Measurements from ENCODE around the gene RNGTT. TPM values are rescaled to one million over a fixed set of nuclear protein-coding genes. Genes with fewer than 3 reads are reported as not detected.

RNGTT gene
- total and polyA plus RNA-seq, 10 of the 15 experiments (the other 5 are each of a cell fraction or from before 2014, with no cell fraction given), result 7.7 to 30.4 (median 22.2) TPM

DNA sequence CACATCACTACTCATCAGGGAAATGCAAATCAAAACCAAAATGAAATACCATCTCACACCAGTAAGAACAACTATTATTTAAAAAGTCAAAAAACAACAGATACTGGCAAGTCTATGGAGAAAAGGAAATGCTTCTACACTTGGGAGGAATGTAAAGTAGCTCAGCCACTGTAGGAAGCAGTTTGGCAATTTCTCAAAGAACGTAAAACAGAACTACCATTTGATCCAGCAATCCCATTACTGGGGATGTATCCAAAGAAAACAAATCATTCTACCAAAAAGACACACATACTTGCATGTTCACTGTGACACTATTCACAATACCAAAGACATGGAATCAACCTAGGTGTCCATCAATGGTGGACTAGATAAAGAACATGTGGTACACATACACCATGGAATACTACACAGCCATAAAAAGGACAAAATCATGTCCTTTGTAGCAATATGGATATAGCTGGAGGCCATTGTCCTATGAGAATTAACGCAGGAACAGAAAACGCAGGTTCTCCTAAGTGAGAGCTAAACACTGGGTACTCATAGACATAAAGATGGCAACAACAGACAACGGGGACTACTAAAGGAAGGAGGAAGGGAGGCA is 260.4 kb downstream of the RNGTT start (continued):
- TF ChIP-seq, protein P1, sequence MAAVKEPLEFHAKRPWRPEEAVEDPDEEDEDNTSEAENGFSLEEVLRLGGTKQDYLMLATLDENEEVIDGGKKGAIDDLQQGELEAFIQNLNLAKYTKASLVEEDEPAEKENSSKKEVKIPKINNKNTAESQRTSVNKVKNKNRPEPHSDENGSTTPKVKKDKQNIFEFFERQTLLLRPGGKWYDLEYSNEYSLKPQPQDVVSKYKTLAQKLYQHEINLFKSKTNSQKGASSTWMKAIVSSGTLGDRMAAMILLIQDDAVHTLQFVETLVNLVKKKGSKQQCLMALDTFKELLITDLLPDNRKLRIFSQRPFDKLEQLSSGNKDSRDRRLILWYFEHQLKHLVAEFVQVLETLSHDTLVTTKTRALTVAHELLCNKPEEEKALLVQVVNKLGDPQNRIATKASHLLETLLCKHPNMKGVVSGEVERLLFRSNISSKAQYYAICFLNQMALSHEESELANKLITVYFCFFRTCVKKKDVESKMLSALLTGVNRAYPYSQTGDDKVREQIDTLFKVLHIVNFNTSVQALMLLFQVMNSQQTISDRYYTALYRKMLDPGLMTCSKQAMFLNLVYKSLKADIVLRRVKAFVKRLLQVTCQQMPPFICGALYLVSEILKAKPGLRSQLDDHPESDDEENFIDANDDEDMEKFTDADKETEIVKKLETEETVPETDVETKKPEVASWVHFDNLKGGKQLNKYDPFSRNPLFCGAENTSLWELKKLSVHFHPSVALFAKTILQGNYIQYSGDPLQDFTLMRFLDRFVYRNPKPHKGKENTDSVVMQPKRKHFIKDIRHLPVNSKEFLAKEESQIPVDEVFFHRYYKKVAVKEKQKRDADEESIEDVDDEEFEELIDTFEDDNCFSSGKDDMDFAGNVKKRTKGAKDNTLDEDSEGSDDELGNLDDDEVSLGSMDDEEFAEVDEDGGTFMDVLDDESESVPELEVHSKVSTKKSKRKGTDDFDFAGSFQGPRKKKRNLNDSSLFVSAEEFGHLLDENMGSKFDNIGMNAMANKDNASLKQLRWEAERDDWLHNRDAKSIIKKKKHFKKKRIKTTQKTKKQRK (IDR thresholded peaks at IDR 0.05; ENCODE audit: low read depth, low read length), result no peak
- TF ChIP-seq, protein P2, sequence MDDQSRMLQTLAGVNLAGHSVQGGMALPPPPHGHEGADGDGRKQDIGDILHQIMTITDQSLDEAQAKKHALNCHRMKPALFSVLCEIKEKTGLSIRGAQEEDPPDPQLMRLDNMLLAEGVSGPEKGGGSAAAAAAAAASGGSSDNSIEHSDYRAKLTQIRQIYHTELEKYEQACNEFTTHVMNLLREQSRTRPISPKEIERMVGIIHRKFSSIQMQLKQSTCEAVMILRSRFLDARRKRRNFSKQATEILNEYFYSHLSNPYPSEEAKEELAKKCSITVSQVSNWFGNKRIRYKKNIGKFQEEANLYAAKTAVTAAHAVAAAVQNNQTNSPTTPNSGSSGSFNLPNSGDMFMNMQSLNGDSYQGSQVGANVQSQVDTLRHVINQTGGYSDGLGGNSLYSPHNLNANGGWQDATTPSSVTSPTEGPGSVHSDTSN (IDR thresholded peaks at IDR 0.05; ENCODE audit: insufficient replicate concordance, low read depth, low read length), result no peak
- TF ChIP-seq E2F8 (IDR thresholded peaks at IDR 0.05; ENCODE audit: low read depth, partially characterized antibody) (no peak), TCF3 (IDR thresholded peaks at IDR 0.05; ENCODE audit: borderline replicate concordance, insufficient read depth, low read depth, low read length) (no peak), MTA3 (IDR thresholded peaks at IDR 0.05; ENCODE audit: borderline replicate concordance, low read length) (no peak), RB1 (IDR thresholded peaks at IDR 0.05; ENCODE audit: borderline replicate concordance) (no peak), FOXM1 (IDR thresholded peaks at IDR 0.05; ENCODE audit: low read depth, low read length) (no peak), BACH1 (IDR thresholded peaks at IDR 0.05; ENCODE audit: borderline replicate concordance) (no peak)
- TF ChIP-seq, protein P3, sequence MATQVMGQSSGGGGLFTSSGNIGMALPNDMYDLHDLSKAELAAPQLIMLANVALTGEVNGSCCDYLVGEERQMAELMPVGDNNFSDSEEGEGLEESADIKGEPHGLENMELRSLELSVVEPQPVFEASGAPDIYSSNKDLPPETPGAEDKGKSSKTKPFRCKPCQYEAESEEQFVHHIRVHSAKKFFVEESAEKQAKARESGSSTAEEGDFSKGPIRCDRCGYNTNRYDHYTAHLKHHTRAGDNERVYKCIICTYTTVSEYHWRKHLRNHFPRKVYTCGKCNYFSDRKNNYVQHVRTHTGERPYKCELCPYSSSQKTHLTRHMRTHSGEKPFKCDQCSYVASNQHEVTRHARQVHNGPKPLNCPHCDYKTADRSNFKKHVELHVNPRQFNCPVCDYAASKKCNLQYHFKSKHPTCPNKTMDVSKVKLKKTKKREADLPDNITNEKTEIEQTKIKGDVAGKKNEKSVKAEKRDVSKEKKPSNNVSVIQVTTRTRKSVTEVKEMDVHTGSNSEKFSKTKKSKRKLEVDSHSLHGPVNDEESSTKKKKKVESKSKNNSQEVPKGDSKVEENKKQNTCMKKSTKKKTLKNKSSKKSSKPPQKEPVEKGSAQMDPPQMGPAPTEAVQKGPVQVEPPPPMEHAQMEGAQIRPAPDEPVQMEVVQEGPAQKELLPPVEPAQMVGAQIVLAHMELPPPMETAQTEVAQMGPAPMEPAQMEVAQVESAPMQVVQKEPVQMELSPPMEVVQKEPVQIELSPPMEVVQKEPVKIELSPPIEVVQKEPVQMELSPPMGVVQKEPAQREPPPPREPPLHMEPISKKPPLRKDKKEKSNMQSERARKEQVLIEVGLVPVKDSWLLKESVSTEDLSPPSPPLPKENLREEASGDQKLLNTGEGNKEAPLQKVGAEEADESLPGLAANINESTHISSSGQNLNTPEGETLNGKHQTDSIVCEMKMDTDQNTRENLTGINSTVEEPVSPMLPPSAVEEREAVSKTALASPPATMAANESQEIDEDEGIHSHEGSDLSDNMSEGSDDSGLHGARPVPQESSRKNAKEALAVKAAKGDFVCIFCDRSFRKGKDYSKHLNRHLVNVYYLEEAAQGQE (IDR thresholded peaks at IDR 0.05; ENCODE audit: low read depth, low read length), result no peak
- TF ChIP-seq, protein P4, sequence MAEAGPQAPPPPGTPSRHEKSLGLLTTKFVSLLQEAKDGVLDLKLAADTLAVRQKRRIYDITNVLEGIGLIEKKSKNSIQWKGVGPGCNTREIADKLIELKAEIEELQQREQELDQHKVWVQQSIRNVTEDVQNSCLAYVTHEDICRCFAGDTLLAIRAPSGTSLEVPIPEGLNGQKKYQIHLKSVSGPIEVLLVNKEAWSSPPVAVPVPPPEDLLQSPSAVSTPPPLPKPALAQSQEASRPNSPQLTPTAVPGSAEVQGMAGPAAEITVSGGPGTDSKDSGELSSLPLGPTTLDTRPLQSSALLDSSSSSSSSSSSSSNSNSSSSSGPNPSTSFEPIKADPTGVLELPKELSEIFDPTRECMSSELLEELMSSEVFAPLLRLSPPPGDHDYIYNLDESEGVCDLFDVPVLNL (IDR thresholded peaks at IDR 0.05; ENCODE audit: low read depth, low read length), result no peak
- TF ChIP-seq, protein P5, sequence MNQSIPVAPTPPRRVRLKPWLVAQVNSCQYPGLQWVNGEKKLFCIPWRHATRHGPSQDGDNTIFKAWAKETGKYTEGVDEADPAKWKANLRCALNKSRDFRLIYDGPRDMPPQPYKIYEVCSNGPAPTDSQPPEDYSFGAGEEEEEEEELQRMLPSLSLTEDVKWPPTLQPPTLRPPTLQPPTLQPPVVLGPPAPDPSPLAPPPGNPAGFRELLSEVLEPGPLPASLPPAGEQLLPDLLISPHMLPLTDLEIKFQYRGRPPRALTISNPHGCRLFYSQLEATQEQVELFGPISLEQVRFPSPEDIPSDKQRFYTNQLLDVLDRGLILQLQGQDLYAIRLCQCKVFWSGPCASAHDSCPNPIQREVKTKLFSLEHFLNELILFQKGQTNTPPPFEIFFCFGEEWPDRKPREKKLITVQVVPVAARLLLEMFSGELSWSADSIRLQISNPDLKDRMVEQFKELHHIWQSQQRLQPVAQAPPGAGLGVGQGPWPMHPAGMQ (IDR thresholded peaks at IDR 0.05; ENCODE audit: borderline replicate concordance), result no peak
- TF ChIP-seq, protein P6, sequence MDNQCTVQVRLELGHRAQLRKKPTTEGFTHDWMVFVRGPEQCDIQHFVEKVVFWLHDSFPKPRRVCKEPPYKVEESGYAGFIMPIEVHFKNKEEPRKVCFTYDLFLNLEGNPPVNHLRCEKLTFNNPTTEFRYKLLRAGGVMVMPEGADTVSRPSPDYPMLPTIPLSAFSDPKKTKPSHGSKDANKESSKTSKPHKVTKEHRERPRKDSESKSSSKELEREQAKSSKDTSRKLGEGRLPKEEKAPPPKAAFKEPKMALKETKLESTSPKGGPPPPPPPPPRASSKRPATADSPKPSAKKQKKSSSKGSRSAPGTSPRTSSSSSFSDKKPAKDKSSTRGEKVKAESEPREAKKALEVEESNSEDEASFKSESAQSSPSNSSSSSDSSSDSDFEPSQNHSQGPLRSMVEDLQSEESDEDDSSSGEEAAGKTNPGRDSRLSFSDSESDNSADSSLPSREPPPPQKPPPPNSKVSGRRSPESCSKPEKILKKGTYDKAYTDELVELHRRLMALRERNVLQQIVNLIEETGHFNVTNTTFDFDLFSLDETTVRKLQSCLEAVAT (IDR thresholded peaks at IDR 0.05), result no peak
